ENCODE data around the gene CD74.

DNA sequence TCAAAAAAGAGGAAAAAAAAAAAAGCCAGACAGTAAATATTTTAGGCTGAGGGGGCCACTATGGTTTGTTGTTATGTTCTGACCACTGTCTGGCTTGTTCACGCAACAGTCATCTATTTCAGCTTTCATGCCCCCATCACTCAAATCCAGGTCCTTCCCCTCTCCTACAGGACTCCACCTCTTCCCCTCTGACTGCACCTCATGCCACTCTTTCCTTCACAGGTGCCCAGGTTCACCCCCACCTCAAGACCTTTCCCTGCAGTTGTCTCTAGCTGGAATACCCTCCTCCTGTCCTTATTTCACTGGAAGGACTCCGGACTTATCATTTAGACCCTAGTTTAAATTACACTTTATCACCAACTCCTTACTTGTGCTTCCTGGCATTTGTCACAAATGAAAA is 33.4 kb upstream of the CD74 start:
- TF ChIP-seq, protein P1, sequence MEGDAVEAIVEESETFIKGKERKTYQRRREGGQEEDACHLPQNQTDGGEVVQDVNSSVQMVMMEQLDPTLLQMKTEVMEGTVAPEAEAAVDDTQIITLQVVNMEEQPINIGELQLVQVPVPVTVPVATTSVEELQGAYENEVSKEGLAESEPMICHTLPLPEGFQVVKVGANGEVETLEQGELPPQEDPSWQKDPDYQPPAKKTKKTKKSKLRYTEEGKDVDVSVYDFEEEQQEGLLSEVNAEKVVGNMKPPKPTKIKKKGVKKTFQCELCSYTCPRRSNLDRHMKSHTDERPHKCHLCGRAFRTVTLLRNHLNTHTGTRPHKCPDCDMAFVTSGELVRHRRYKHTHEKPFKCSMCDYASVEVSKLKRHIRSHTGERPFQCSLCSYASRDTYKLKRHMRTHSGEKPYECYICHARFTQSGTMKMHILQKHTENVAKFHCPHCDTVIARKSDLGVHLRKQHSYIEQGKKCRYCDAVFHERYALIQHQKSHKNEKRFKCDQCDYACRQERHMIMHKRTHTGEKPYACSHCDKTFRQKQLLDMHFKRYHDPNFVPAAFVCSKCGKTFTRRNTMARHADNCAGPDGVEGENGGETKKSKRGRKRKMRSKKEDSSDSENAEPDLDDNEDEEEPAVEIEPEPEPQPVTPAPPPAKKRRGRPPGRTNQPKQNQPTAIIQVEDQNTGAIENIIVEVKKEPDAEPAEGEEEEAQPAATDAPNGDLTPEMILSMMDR (IDR thresholded peaks at IDR 0.05) = no peak
- no peak for TF ChIP-seq POLR2A (IDR thresholded peaks at IDR 0.05)

Data from uterus (tissue), 2 donors.